ENCODE results near the gene SYTL3. TPM values are rescaled to one million over a fixed set of nuclear protein-coding genes. Genes with fewer than 3 reads are reported as not detected.
A peak's percentile ranks its signal among the peaks of the same experiment; 100 is the strongest.
"Not testable (repeated sequence)": the region's sequence is repeated elsewhere in the genome, so short reads cannot be mapped to it uniquely, and the experiment has no call there.

SYTL3 gene
- total RNA-seq, 2 donors from 2014 or later, result 9.9 to 12.1 TPM

GRCh38 chr6:158647501-158647900 is 2.4 kb upstream of the SYTL3 start:
- 38% methylated on average over 4 of the region's 4 CpGs for WGBS
- H3K4me3 ChIP-seq, result no peak overlapping the region
- TF ChIP-seq POLR2AphosphoS5 (IDR thresholded peaks at IDR 0.05) (no peak), POLR2A (IDR thresholded peaks at IDR 0.05) (no peak), CTCF (IDR thresholded peaks at IDR 0.05) (no peak)
- H3K9me3 ChIP-seq, result no peaks in the 10 kb centered on the region
- no peak overlapping the region for H3K27ac ChIP-seq
- no peaks in the 10 kb centered on the region for H3K36me3 ChIP-seq
- H3K27me3 ChIP-seq (replicated peaks; ENCODE audit: insufficient read depth), result no peaks in the 10 kb centered on the region
- intact Hi-C loops (cut with DNase I), result no loop called here
- no peak for DNase-seq (ENCODE audit: low spot score)
- H3K4me1 ChIP-seq (replicated peaks), result no peaks in the 10 kb centered on the region

- no peaks in the 10 kb centered on the region for H3K27me3 ChIP-seq (replicated peaks; ENCODE audit: insufficient read depth)
- H3K9me3 ChIP-seq, result no peaks in the 10 kb centered on the region
- H3K4me3 ChIP-seq, result no peak overlapping the region
- WGBS, result 74% methylated on average over 5 of the region's 5 CpGs
- DNase-seq (ENCODE audit: low spot score), result no peak
- intact Hi-C loops (cut with DNase I), result no loop called here
- H3K4me1 ChIP-seq (replicated peaks), result no peaks in the 10 kb centered on the region
- H3K36me3 ChIP-seq, result no peaks in the 10 kb centered on the region
- no peak overlapping the region for H3K27ac ChIP-seq
- TF ChIP-seq POLR2AphosphoS5 (IDR thresholded peaks at IDR 0.05) (no peak), POLR2A (IDR thresholded peaks at IDR 0.05) (no peak), CTCF (IDR thresholded peaks at IDR 0.05) (no peak)
Measured at GRCh38 chr6:158648682-158649131, 1.1 kb upstream of the SYTL3 start.

GRCh38 chr6:158651981-158652737 is 2.3 kb downstream of the SYTL3 start:
- intact Hi-C loops (cut with DNase I); H3K4me1 ChIP-seq (replicated peaks); H3K9me3 ChIP-seq; H3K36me3 ChIP-seq; DNase-seq (ENCODE audit: low spot score); H3K27me3 ChIP-seq (replicated peaks; ENCODE audit: insufficient read depth); H3K27ac ChIP-seq; H3K4me3 ChIP-seq: not testable (repeated sequence)
- WGBS, result 96% methylated on average over 17 of the region's 17 CpGs

- intact Hi-C loops (cut with DNase I), result no loop called here
- H3K27me3 ChIP-seq (replicated peaks; ENCODE audit: insufficient read depth), result no peaks in the 10 kb centered on the region
- DNase-seq (ENCODE audit: low spot score), result no peak
- TF ChIP-seq CTCF (IDR thresholded peaks at IDR 0.05), result no peak
- peak; percentile 8 for TF ChIP-seq POLR2AphosphoS5 (IDR thresholded peaks at IDR 0.05)
- TF ChIP-seq POLR2A (IDR thresholded peaks at IDR 0.05), result no peak
- H3K4me1 ChIP-seq (replicated peaks), result no peaks in the 10 kb centered on the region
- H3K4me3 ChIP-seq, result no peak overlapping the region
- no peaks in the 10 kb centered on the region for H3K9me3 ChIP-seq
- H3K36me3 ChIP-seq, result no peaks in the 10 kb centered on the region
- peak overlapping the region; percentile 43 to 62 for H3K27ac ChIP-seq
- WGBS, result 78% methylated on average over 15 of the region's 15 CpGs
Measured at GRCh38 chr6:158653577-158654354, 3.9 kb downstream of the SYTL3 start.

GRCh38 chr6:158654498-158654897 is 4.6 kb downstream of the SYTL3 start:
- Histone ChIP-seq H3K27me3 (replicated peaks; ENCODE audit: insufficient read depth) (no peaks in the 10 kb centered on the region), H3K9me3 (no peaks in the 10 kb centered on the region), H3K4me1 (replicated peaks) (no peaks in the 10 kb centered on the region), H3K4me3 (no peak overlapping the region), H3K27ac (peak overlapping the region; percentile 43 to 62), H3K36me3 (no peaks in the 10 kb centered on the region)
- 39% methylated on average over 6 of the region's 6 CpGs for WGBS
- TF ChIP-seq CTCF (IDR thresholded peaks at IDR 0.05) (no peak), POLR2AphosphoS5 (IDR thresholded peaks at IDR 0.05) (peak; percentile 30), POLR2A (IDR thresholded peaks at IDR 0.05) (no peak)
- intact Hi-C loops (cut with DNase I), result no loop called here
- no peak for DNase-seq (ENCODE audit: low spot score)

Data from prostate gland (tissue), 2 donors.